Thoracic aorta (tissue), 2 donors: Measurements from ENCODE around the gene ZCCHC7. TPM values are rescaled to one million over a fixed set of nuclear protein-coding genes. Genes with fewer than 3 reads are reported as not detected.

Source experiments
- ATAC-seq: fragments of 150-250 bp; one replicate; pipeline ENCODE4 v1.8.0; 2017; ENCODE audit warnings: low read depth; ENCODE audit not compliant: insufficient number of reproducible peaks, low FRiP score
- DNase-seq: peaks from one replicate; pipeline ENCODE4 v3.0.0-alpha.2; 2020; ENCODE audit warnings: low spot score
- H3K27ac ChIP-seq, 2 donors: fragments of 200-600 bp; sonication (generic); 1 replicate in 1 of 2; 2 replicates in 1 of 2; pipeline ENCODE4 v1.5.1; 2016; ENCODE audit warnings: mild to moderate bottlenecking in 2 of 2, moderate library complexity in 2 of 2
- H3K27me3 ChIP-seq: fragments of 200-600 bp; sonication (generic); replicated peaks from 2 replicates; pipeline ENCODE4 v1.6.0; 2016; ENCODE audit warnings: mild to moderate bottlenecking; ENCODE audit not compliant: insufficient read depth
- H3K36me3 ChIP-seq: fragments of 200-600 bp; sonication (generic); one replicate; pipeline ENCODE4 v1.5.1; 2016
- H3K4me1 ChIP-seq, 2 donors: fragments of 200-600 bp; sonication (generic); 1 replicate in 1 of 2; 2 replicates in 1 of 2; pipeline versions ENCODE4 v1.5.1 to v1.6.0; 2016; ENCODE audit warnings: low read depth in 2 of 2, mild to moderate bottlenecking in 1 of 2; ENCODE audit not compliant: control insufficient read depth in 1 of 2
- H3K4me3 ChIP-seq: fragments of 200-600 bp; sonication (generic); 2 replicates; pipeline ENCODE4 v1.5.1; 2016; ENCODE audit warnings: mild to moderate bottlenecking
- H3K9me3 ChIP-seq: fragments of 200-600 bp; sonication (generic); 2 replicates; pipeline ENCODE4 v1.5.1; 2016
- total RNA-seq, 2 donors: library from RNA; depleted of rRNA; stranded (reverse); fragments of >200 nt; gene quantifications; one replicate each; pipeline versions ENCODE4 v1.1.0 to v1.2.3, GENCODE V29; 2016
- TF ChIP-seq, protein P1 (sequence below): fragments of 200-600 bp; sonication (generic); IDR thresholded peaks from one replicate; pipeline ENCODE4 v1.5.1; 2019; ENCODE audit warnings: antibody characterized with exemption

Gene ZCCHC7
- total RNA-seq, 2 donors from 2014 or later = 13.8 to 19.5 TPM

DNA sequence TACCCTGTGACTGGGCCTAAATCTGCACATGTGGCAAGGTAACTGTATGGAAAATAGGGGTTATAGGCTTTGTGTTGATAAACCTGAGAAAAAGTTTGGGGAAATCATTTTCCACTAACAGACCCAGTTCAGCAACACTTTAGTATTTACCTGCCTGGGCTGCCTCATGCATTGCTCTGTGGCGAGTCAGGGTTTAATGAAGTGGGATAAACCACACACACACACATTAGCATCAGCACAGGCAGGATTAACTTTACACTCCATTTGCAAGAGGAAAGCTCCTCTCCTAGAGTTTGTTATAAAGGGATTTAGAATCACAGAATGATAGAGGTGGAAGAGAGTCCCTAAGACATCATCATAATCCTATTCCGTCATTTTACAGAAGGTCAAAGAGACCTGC lies 20.0 kb upstream of the ZCCHC7 start:
- TF ChIP-seq, protein P1, sequence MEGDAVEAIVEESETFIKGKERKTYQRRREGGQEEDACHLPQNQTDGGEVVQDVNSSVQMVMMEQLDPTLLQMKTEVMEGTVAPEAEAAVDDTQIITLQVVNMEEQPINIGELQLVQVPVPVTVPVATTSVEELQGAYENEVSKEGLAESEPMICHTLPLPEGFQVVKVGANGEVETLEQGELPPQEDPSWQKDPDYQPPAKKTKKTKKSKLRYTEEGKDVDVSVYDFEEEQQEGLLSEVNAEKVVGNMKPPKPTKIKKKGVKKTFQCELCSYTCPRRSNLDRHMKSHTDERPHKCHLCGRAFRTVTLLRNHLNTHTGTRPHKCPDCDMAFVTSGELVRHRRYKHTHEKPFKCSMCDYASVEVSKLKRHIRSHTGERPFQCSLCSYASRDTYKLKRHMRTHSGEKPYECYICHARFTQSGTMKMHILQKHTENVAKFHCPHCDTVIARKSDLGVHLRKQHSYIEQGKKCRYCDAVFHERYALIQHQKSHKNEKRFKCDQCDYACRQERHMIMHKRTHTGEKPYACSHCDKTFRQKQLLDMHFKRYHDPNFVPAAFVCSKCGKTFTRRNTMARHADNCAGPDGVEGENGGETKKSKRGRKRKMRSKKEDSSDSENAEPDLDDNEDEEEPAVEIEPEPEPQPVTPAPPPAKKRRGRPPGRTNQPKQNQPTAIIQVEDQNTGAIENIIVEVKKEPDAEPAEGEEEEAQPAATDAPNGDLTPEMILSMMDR = no peak
- no peaks in the 10 kb centered on the region for H3K9me3 ChIP-seq
- H3K27me3 ChIP-seq = no peaks in the 10 kb centered on the region
- no peak overlapping the region for H3K27ac ChIP-seq
- ATAC-seq (no peak), DNase-seq (no peak)
- no peaks in the 10 kb centered on the region for H3K4me1 ChIP-seq
- no peaks in the 10 kb centered on the region for H3K36me3 ChIP-seq
- H3K4me3 ChIP-seq = no peak overlapping the region

DNA sequence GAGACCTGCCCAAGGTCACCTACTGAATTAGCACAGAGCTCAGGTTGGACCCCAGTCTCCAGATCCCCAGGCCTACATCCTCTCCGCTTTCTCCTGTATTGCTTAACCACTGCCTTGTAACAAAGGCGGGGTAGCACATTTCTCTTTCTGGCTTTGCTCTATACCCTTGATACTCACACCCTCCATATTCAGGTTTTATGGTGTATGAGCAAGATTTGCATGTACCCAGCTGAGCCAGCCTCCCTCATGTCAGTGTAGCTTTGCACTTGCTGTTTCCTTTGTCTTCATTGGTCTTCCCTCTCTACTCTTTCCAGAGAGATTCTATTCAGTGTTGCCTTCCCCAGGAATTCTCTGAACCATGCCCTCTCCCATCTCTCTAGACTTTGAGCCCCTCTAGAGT lies 19.6 kb upstream of the ZCCHC7 start:
- H3K27ac ChIP-seq = no peak overlapping the region
- DNase-seq (no peak), ATAC-seq (no peak)
- no peaks in the 10 kb centered on the region for H3K9me3 ChIP-seq
- H3K4me1 ChIP-seq = no peaks in the 10 kb centered on the region
- no peaks in the 10 kb centered on the region for H3K36me3 ChIP-seq
- no peak overlapping the region for H3K4me3 ChIP-seq
- TF ChIP-seq, protein P1 = no peak
- H3K27me3 ChIP-seq = no peaks in the 10 kb centered on the region

DNA sequence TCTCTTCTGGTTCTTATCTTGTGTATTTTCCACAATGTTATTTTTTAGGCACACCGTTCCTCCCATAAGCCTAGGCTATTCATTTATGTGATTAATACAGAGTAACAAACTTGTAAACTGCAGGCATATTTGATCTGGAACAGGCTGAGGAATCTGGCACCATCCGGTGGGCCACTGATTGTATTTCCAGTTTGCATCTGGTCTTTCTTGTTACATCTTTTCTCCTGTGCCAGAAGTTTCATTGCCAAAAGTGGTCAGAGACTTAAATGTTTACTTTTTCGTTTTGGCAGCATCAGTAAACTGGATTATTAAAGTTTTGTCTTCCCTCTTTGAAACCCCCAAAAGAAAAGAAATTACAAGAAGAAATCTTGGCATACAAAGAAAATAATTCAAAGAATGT lies 17.9 kb upstream of the ZCCHC7 start:
- no peaks in the 10 kb centered on the region for H3K27me3 ChIP-seq
- no peak for DNase-seq
- no peak overlapping the region for H3K4me3 ChIP-seq
- no peaks in the 10 kb centered on the region for H3K9me3 ChIP-seq
- H3K27ac ChIP-seq = no peak overlapping the region
- ATAC-seq = no peak
- no peaks in the 10 kb centered on the region for H3K4me1 ChIP-seq
- TF ChIP-seq, protein P1 = no peak
- no peaks in the 10 kb centered on the region for H3K36me3 ChIP-seq

DNA sequence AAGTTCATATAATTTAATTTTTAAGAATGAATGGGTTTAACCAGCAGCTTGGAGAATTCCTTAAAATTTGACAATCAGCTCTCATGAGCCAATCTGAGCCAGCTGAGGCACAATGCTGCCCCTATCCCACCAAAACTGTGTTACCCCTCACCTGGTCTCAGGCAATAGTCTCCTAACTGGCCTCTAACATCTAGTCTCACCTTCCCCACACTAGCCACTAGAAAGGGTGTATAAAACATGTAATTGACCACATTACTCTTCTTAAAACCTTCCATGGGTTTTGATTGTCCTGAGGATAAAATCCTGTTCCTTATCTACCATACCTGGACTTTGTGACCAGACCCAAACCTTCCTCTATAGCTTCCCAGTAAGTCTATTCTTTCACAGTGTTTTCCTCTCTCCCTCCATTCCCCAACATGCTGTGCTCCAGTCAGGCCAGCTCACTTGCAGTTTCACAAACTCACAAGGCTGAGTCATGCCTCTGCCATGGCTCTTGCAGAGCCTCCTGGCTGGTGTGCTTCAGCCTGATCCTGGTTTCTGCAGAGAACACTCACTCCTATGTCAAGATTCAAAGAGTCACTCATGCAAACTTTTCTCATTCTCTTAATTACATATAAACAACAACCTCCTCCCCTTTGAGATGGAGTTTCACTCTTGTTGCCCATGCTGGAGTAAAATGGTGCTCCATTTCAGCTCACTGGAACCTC lies 16.0 kb upstream of the ZCCHC7 start:
- ATAC-seq = no peak
- H3K36me3 ChIP-seq = no peaks in the 10 kb centered on the region

DNA sequence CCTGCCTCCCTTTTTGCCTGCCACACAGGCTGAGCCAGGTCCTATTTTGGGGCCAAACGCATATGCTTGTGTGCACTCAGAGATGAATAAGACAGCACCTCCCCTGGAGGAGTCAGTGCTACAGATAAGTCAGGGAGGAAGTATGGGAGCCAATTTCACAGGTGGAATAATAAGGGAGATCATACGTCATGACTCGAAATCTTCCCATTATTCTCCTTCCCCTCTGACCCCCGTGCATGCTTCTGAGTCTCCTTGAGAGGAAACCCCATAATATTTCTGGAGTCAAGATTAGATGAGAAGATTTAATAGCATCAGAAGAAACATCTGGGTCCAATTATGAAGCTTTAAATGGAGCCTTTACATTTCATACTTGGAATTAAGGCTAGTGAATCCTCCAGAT lies 15.1 kb upstream of the ZCCHC7 start:
- H3K36me3 ChIP-seq = no peaks in the 10 kb centered on the region
- DNase-seq (no peak), ATAC-seq (no peak)
- TF ChIP-seq, protein P1 = no peak
- H3K4me3 ChIP-seq = no peak overlapping the region
- H3K9me3 ChIP-seq = peaks cover 4% of the 10 kb centered on the region
- H3K27ac ChIP-seq = no peak overlapping the region
- H3K27me3 ChIP-seq = no peaks in the 10 kb centered on the region
- H3K4me1 ChIP-seq = no peaks in the 10 kb centered on the region

More for the DNA sequence above, 16.0 kb upstream of the ZCCHC7 start:
- peaks cover 4% of the 10 kb centered on the region for H3K9me3 ChIP-seq
- TF ChIP-seq, protein P1 = no peak
- no peak overlapping the region for H3K4me3 ChIP-seq
- H3K27ac ChIP-seq = no peak overlapping the region
- no peak for DNase-seq
- no peaks in the 10 kb centered on the region for H3K27me3 ChIP-seq
- H3K4me1 ChIP-seq = no peaks in the 10 kb centered on the region
